Epithelial cell of esophagus (primary cell): ENCODE measurements around the gene SLC6A12.

ENCODE experiments used
- DNase-seq: peaks from one replicate; pipeline ENCODE4 v3.0.0; 2010; ENCODE audit warnings: low read depth
- H3K4me3 ChIP-seq: 2 replicates; pipeline ENCODE4 v1.5.1; 2011; ENCODE audit warnings: mild to moderate bottlenecking, low read length, control low read depth
- CTCF ChIP-seq: IDR thresholded peaks from 2 replicates; pipeline ENCODE4 v1.5.1; 2011; ENCODE audit warnings: low read depth, mild to moderate bottlenecking, low read length, control low read depth, inconsistent platforms; ENCODE audit not compliant: insufficient read depth; ENCODE audit errors: missing control alignments

SLC6A12 gene

GRCh38 chr12:228846-229200 lies 14.9 kb upstream of the SLC6A12 start:
- TF ChIP-seq CTCF: no peak
- H3K4me3 ChIP-seq: no peak overlapping the region
- no peak for DNase-seq

- H3K4me3 ChIP-seq: no peak overlapping the region
- TF ChIP-seq CTCF: no peak
- no peak for DNase-seq
These were observed 14.2 kb upstream of the SLC6A12 start for GRCh38 chr12:227923-228845.

GRCh38 chr12:227286-227915 lies 13.4 kb upstream of the SLC6A12 start:
- DNase-seq: no peak
- TF ChIP-seq CTCF: no peak
- no peak overlapping the region for H3K4me3 ChIP-seq

GRCh38 chr12:226401-226800 lies 12.4 kb upstream of the SLC6A12 start:
- no peak overlapping the region for H3K4me3 ChIP-seq
- no peak for TF ChIP-seq CTCF
- DNase-seq: no peak

GRCh38 chr12:225012-225411 lies 11.1 kb upstream of the SLC6A12 start:
- TF ChIP-seq CTCF: no peak
- H3K4me3 ChIP-seq: no peak overlapping the region
- no peak for DNase-seq

GRCh38 chr12:224330-224729 lies 10.4 kb upstream of the SLC6A12 start:
- no peak for DNase-seq
- no peak for TF ChIP-seq CTCF

More at GRCh38 chr12:224330-224729, 10.4 kb upstream of the SLC6A12 start:
- H3K4me3 ChIP-seq: no peak overlapping the region
